AG04450 (cell line): ENCODE data around the gene NTNG1. TPM values are rescaled to one million over a fixed set of nuclear protein-coding genes. Genes with fewer than 3 reads are reported as not detected.

Source experiments
- CTCF ChIA-PET: fragments of 300-600, 350-600 bp; formaldehyde crosslinking; extraction: SDS; loops from one replicate; lab custom pipeline; 2022; ENCODE audit warnings: antibody characterized with exemption, inconsistent platforms; lab: Charles Lee
- POLR2A ChIA-PET: fragments of 350-600 bp; formaldehyde crosslinking; extraction: SDS; loops from one replicate; lab custom pipeline; 2021; ENCODE audit warnings: antibody characterized with exemption, inconsistent platforms; lab: Yijun Ruan, JAX
- DNase-seq: peaks from one replicate; pipeline ENCODE4 v3.0.0-alpha.2; 2011; ENCODE audit warnings: low read depth, low spot score
- H3K27ac ChIP-seq: one replicate; pipeline ENCODE4 v1.5.1; 2012; ENCODE audit warnings: low read depth, low read length, control low read depth
- H3K27me3 ChIP-seq: one replicate; pipeline ENCODE4 v1.6.0; 2012; ENCODE audit warnings: low read length; ENCODE audit not compliant: control insufficient read depth, insufficient read depth
- H3K4me3 ChIP-seq: 2 replicates; pipeline ENCODE4 v1.5.1; 2011; ENCODE audit warnings: mild to moderate bottlenecking, low read depth, low read length, control low read depth
- H3K9me3 ChIP-seq: 2 replicates; pipeline ENCODE4 v1.5.1; 2012; ENCODE audit warnings: low read length; ENCODE audit not compliant: control insufficient read depth, insufficient read depth
- polyA plus RNA-seq: library from polyadenylated mRNA; depleted of rRNA; stranded (reverse); fragments of >200 nt; gene quantifications from 2 replicates; pipeline ENCODE4 v1.2.3, GENCODE V29; 2011
- TF ChIP-seq, protein P1 (sequence below): IDR thresholded peaks from 2 replicates; pipeline ENCODE4 v1.5.1; 2011; ENCODE audit warnings: low read depth, low read length, control low read depth, inconsistent platforms

The NTNG1 gene
- polyA plus RNA-seq, 1 experiment, result 0.32 TPM

DNA sequence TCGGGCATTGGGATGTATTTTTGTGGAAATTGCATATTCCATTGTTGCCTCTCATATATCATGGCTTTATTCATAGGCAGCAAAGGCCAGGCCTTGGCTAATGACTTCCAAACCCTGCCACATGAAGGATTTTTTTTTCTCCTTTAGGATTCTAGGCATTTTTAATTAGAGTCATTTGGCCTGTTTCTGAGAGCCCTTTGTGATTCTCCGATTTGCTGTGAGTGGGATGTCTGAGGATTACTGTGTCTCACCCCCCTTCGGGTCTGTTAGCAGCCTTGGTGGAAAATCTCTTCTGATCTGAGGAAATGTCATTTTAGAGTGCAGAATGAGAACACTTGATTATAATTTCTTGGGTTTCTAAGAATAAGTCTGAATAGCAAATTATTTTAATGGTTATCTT, 253.5 kb downstream of the NTNG1 start:
- TF ChIP-seq, protein P1, sequence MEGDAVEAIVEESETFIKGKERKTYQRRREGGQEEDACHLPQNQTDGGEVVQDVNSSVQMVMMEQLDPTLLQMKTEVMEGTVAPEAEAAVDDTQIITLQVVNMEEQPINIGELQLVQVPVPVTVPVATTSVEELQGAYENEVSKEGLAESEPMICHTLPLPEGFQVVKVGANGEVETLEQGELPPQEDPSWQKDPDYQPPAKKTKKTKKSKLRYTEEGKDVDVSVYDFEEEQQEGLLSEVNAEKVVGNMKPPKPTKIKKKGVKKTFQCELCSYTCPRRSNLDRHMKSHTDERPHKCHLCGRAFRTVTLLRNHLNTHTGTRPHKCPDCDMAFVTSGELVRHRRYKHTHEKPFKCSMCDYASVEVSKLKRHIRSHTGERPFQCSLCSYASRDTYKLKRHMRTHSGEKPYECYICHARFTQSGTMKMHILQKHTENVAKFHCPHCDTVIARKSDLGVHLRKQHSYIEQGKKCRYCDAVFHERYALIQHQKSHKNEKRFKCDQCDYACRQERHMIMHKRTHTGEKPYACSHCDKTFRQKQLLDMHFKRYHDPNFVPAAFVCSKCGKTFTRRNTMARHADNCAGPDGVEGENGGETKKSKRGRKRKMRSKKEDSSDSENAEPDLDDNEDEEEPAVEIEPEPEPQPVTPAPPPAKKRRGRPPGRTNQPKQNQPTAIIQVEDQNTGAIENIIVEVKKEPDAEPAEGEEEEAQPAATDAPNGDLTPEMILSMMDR, result no peak
- no peak overlapping the region for H3K27ac ChIP-seq
- no peak for DNase-seq
- H3K4me3 ChIP-seq, result no peak overlapping the region
- no peaks in the 10 kb centered on the region for H3K9me3 ChIP-seq
- H3K27me3 ChIP-seq, result no peaks in the 10 kb centered on the region
- POLR2A ChIA-PET, result no interaction called here
- CTCF ChIA-PET, result no interaction called here

DNA sequence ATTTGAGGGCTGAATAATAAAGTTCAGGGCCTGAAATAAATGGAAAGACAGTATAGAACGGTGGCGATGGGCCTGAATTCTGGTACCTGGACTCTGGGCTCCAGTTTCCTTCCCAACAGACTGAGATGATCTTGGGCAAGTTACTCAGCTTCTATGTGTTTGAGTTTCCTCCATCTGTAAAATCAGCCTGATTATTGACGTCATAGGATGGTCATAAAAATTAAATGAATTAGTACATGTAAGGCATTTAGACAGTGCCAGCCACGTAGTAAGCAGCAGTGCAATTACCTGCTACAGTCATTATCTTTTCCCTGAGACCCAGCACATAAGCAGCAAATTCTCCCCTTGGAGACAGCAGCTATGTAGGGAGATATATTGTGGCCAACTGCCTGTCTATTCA, 260.9 kb downstream of the NTNG1 start:
- POLR2A ChIA-PET, result no interaction called here
- TF ChIP-seq, protein P1, result no peak
- no peak for DNase-seq
- no peaks in the 10 kb centered on the region for H3K9me3 ChIP-seq
- no peaks in the 10 kb centered on the region for H3K27me3 ChIP-seq
- CTCF ChIA-PET, result no interaction called here
- no peak overlapping the region for H3K27ac ChIP-seq
- no peak overlapping the region for H3K4me3 ChIP-seq

- no peaks in the 10 kb centered on the region for H3K9me3 ChIP-seq
Observed at GRCh38 chr1:107404756-107405155, 263.9 kb downstream of the NTNG1 start.

DNA sequence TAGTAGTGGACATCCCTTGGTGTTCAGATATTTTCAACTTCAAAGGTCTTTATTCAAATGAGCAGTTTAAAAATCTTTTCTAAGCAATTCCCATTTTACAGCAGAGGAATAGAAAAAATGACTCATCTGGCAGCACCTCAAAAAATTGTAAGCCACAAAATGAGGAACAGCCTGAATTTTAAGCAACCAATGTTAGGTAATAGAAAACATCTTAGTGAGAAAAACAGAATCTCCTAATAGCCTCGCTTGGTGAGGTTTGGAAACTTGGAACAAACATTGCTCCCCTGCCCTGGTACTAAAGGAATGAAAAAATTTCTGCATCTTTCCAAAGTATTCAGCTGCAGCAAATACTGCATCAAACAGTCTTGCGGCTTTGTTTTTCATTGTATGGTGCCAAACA, 264.4 kb downstream of the NTNG1 start:
- no peaks in the 10 kb centered on the region for H3K9me3 ChIP-seq
- H3K4me3 ChIP-seq, result no peak overlapping the region
- H3K27ac ChIP-seq, result no peak overlapping the region
- CTCF ChIA-PET, result no interaction called here
- no peak for DNase-seq
- no peaks in the 10 kb centered on the region for H3K27me3 ChIP-seq
- POLR2A ChIA-PET, result no interaction called here
- TF ChIP-seq, protein P1, result no peak

More at GRCh38 chr1:107404756-107405155, 263.9 kb downstream of the NTNG1 start:
- POLR2A ChIA-PET, result no interaction called here
- DNase-seq, result no peak
- Histone ChIP-seq H3K27me3 (no peaks in the 10 kb centered on the region), H3K27ac (no peak overlapping the region), H3K4me3 (no peak overlapping the region)
- TF ChIP-seq, protein P1, result no peak
- CTCF ChIA-PET, result interaction anchor here (0.5 kb wide), 1 partner anchor 342 kb away, joined by 7 read pairs; no protein-coding TSS in a partner anchor

GRCh38 chr1:107407011-107407410, 266.2 kb downstream of the NTNG1 start:
- Histone ChIP-seq H3K27ac (no peak overlapping the region), H3K4me3 (no peak overlapping the region), H3K27me3 (no peaks in the 10 kb centered on the region), H3K9me3 (no peaks in the 10 kb centered on the region)
- ChIA-PET CTCF (interaction anchor here (1.3 kb wide), 1 partner anchor 24 kb away, joined by 3 read pairs; no protein-coding TSS in a partner anchor), POLR2A (no interaction called here)
- TF ChIP-seq, protein P1, result no peak
- no peak for DNase-seq
